HepG2 (cell line): ENCODE results near the gene RHBDD2. TPM values are rescaled to one million over a fixed set of nuclear protein-coding genes. Genes with fewer than 3 reads are reported as not detected.

Experiments used
- EEA1 ChIP-seq: sonication (generic); formaldehyde crosslinking; IDR thresholded peaks from 2 replicates; pipeline ENCODE4 v1.5.1; 2020; ENCODE audit warnings: mild to moderate bottlenecking, missing genetic modification reagents, borderline replicate concordance
- HMG20A ChIP-seq: IDR thresholded peaks from 2 replicates; pipeline ENCODE4 v1.6.1; 2016; ENCODE audit warnings: borderline replicate concordance
- HNRNPL ChIP-seq: fragments of 200-400 bp; formaldehyde crosslinking; IDR thresholded peaks from 2 replicates; pipeline ENCODE4 v1.6.1; 2017; ENCODE audit warnings: mild to moderate bottlenecking, low read depth, low read length
- JUN ChIP-seq: sonication (generic); formaldehyde crosslinking; IDR thresholded peaks from 2 replicates; pipeline ENCODE4 v1.4.0; 2020; ENCODE audit warnings: mild to moderate bottlenecking, missing genetic modification reagents
- MBNL3 ChIP-seq: fragments of 250-450 bp; sonication (Bioruptor Pico); conservative IDR thresholded peaks from 2 replicates; pipeline ENCODE4 v1.8.0; 2022; ENCODE audit warnings: mild to moderate bottlenecking, inconsistent platforms
- MED8 ChIP-seq: sonication (generic); formaldehyde crosslinking; IDR thresholded peaks from 2 replicates; pipeline ENCODE4 v1.8.1; 2023; ENCODE audit warnings: mild to moderate bottlenecking, missing genetic modification reagents; ENCODE audit not compliant: insufficient replicate concordance
- MIER3 ChIP-seq: IDR thresholded peaks from 2 replicates; pipeline ENCODE4 v1.6.1; 2016; ENCODE audit warnings: missing compliant biosample characterization, borderline replicate concordance
- MXI1 ChIP-seq: IDR thresholded peaks from 3 replicates; pipeline ENCODE4 v1.6.1; 2012; ENCODE audit warnings: low read depth, low read length, inconsistent platforms, borderline replicate concordance
- NBN ChIP-seq: fragments of 450-650 bp; conservative IDR thresholded peaks from 2 replicates; pipeline ENCODE4 v1.6.1; 2017
- NFIB ChIP-seq: sonication (generic); formaldehyde crosslinking; IDR thresholded peaks from 2 replicates; pipeline ENCODE4 v1.9.0; 2021; ENCODE audit warnings: missing genetic modification reagents, mild to moderate bottlenecking, borderline replicate concordance
- PAF1 ChIP-seq: IDR thresholded peaks from 2 replicates; pipeline ENCODE4 v1.6.1; 2016; ENCODE audit warnings: missing genetic modification reagents, missing compliant biosample characterization
- PAWR ChIP-seq: sonication (generic); formaldehyde crosslinking; IDR thresholded peaks from 2 replicates; pipeline ENCODE4 v1.4.0; 2020; ENCODE audit warnings: missing genetic modification reagents, mild to moderate bottlenecking, borderline replicate concordance
- SATB2 ChIP-seq: sonication (generic); formaldehyde crosslinking; IDR thresholded peaks from 2 replicates; pipeline ENCODE4 v1.5.0; 2020; ENCODE audit warnings: missing genetic modification reagents
- SIN3A ChIP-seq: IDR thresholded peaks from 2 replicates; pipeline ENCODE4 v1.6.1; 2011; ENCODE audit warnings: low read depth, mild to moderate bottlenecking, control low read depth, low read length, borderline replicate concordance
- SOX13 ChIP-seq, 3 experiments: fragments of 450-650 bp in 1 of 3; sonication (generic) in 1 of 3; formaldehyde crosslinking in 1 of 3; IDR thresholded peaks in 2 of 3; conservative IDR thresholded peaks in 1 of 3; 2 replicates each; pipeline versions ENCODE4 v1.5.0 to v1.6.1; 2016 to 2020; ENCODE audit warnings: antibody characterized with exemption in 1 of 3, mild to moderate bottlenecking in 1 of 3, missing compliant biosample characterization in 1 of 3, missing genetic modification reagents in 1 of 3, moderate library complexity in 1 of 3
- SP140L ChIP-seq: sonication (generic); formaldehyde crosslinking; IDR thresholded peaks from 2 replicates; pipeline ENCODE4 v1.4.0; 2020; ENCODE audit warnings: missing genetic modification reagents, borderline replicate concordance
- ZFP36L1 ChIP-seq: sonication (generic); formaldehyde crosslinking; IDR thresholded peaks from 2 replicates; pipeline ENCODE4 v1.8.0; 2022; ENCODE audit warnings: mild to moderate bottlenecking, missing genetic modification reagents, moderate library complexity
- ZMYM3 ChIP-seq: sonication (generic); formaldehyde crosslinking; IDR thresholded peaks from 2 replicates; pipeline ENCODE4 v1.5.1; 2020; ENCODE audit warnings: mild to moderate bottlenecking, missing genetic modification reagents
- ZNF296 ChIP-seq: sonication (generic); formaldehyde crosslinking; conservative IDR thresholded peaks from 2 replicates; pipeline ENCODE4 v1.5.0; 2020; ENCODE audit warnings: mild to moderate bottlenecking, missing genetic modification reagents
- ZNF33A ChIP-seq: sonication (generic); formaldehyde crosslinking; IDR thresholded peaks from 2 replicates; pipeline ENCODE4 v1.5.1; 2020; ENCODE audit warnings: missing genetic modification reagents, mild to moderate bottlenecking, moderate library complexity, borderline replicate concordance
- ZNF546 ChIP-seq: sonication (generic); formaldehyde crosslinking; conservative IDR thresholded peaks from 2 replicates; pipeline ENCODE4 v1.8.1; 2023; ENCODE audit warnings: mild to moderate bottlenecking, missing genetic modification reagents
- ZNF547 ChIP-seq: sonication (generic); formaldehyde crosslinking; IDR thresholded peaks from 2 replicates; pipeline ENCODE4 v1.5.1; 2020; ENCODE audit warnings: mild to moderate bottlenecking, missing genetic modification reagents
- ZNF747 ChIP-seq: sonication (generic); formaldehyde crosslinking; IDR thresholded peaks from 2 replicates; pipeline ENCODE4 v1.8.1; 2023; ENCODE audit warnings: missing genetic modification reagents, mild to moderate bottlenecking, borderline replicate concordance
- ZNF749 ChIP-seq: sonication (generic); formaldehyde crosslinking; IDR thresholded peaks from 2 replicates; pipeline ENCODE4 v1.8.0; 2022; ENCODE audit warnings: mild to moderate bottlenecking, missing genetic modification reagents, moderate library complexity, borderline replicate concordance
- ZNF879 ChIP-seq: sonication (generic); formaldehyde crosslinking; IDR thresholded peaks from 2 replicates; pipeline ENCODE4 v1.8.1; 2023; ENCODE audit warnings: missing genetic modification reagents
- polyA plus RNA-seq, 8 experiments: library from polyadenylated mRNA; depleted of rRNA in 3 of 8; stranded (reverse) in 7 of 8; unstranded in 1 of 8; fragments of >200 nt; fragmentation: Illumina TruSeq in 4 of 8; extraction: Trizol in 4 of 8; gene quantifications; 2 replicates each; pipeline versions ENCODE4 v1.2.1 to v1.2.3, GENCODE V29; 2011 to 2016; ENCODE audit warnings: low read depth in 4 of 8, missing spikeins in 1 of 8, mixed read lengths in 1 of 8; ENCODE audit not compliant: insufficient read depth in 1 of 8
- total RNA-seq, 5 experiments: library from RNA; depleted of rRNA; stranded (reverse); fragments of >200 nt; fragmentation: Illumina TruSeq; extraction: Trizol; gene quantifications; 2 replicates each; pipeline ENCODE4 v1.2.3, GENCODE V29; 2016; ENCODE audit warnings: low read depth in 1 of 5
- TF ChIP-seq, protein P1 (sequence below): sonication (generic); formaldehyde crosslinking; IDR thresholded peaks from 2 replicates; pipeline ENCODE4 v1.5.0; 2020; ENCODE audit warnings: missing genetic modification reagents
- TF ChIP-seq, protein P2 (sequence below): sonication (generic); formaldehyde crosslinking; IDR thresholded peaks from 2 replicates; pipeline ENCODE4 v1.8.0; 2022; ENCODE audit warnings: missing genetic modification reagents, mild to moderate bottlenecking, inconsistent platforms, borderline replicate concordance
- TF ChIP-seq, protein P3 (sequence below): IDR thresholded peaks from 2 replicates; pipeline ENCODE4 v1.6.1; 2018; ENCODE audit warnings: missing genetic modification reagents

Gene RHBDD2
- total and polyA plus RNA-seq, 2 of the 13 experiments (the other 11 are each of a cell fraction or from before 2014, with no cell fraction given), result 23.1 to 26.4 TPM

DNA sequence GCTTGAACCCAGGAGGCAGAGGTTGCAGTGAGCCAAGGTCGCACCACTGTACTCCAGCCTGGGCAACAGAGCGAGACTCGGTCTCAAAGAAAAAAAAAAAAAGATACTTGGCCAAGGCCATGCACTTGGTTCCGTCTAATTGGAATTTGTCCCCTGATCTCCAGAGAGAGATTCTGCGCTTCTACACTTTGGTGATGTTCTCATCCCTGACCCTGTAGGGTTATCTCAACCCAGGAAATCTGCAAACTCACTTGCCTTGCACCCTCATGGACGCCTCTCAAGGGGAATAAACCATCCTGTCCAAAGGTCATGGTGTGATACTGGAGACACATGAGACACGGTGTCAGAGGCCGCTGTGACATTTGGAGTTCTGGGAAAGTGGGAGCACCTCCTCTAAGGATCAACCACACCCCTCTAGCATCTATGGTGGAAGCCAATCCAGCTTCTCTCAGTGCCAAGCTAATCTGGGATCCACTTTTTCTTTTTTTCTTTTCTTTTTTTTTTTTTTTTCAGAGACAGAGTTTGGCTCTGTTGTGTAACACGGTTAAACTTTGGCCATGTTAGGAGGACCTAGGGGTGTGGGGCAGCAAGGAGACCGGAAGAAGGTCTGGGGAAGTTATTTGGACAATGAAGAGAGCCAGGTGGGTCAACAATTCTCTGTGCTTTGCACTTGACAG is 28.3 kb downstream of the RHBDD2 start (continued):
- TF ChIP-seq HNRNPL (no peak), ZNF749 (CRISPR knock-in tag) (0 out of 2 replicates have a peak, but pooled peaks have one; percentile 9), JUN (no peak), ZFP36L1 (CRISPR knock-in tag) (peak; percentile 8; the same call in 1 of the 2 replicates), HMG20A (CRISPR knock-in tag) (0 out of 2 replicates have a peak, but pooled peaks have one; percentile 57), ZNF879 (CRISPR knock-in tag) (0 out of 2 replicates have a peak, but pooled peaks have one; percentile 54), SOX13 (IDR thresholded peaks at IDR 0.05) (peak; percentile 73), SOX13 (CRISPR knock-in tag; conservative IDR thresholded peaks at IDR 0.05 in 1 of 2, IDR thresholded peaks at IDR 0.05 in 1 of 2) (peak in 1 of 2 experiments; percentile 76; a peak in 2 of 4 replicates), MED8 (CRISPR knock-in tag) (peak; percentile 75), ZNF546 (CRISPR knock-in tag) (no peak), MIER3 (CRISPR knock-in tag) (peak; percentile 73; the same call in 1 of the 2 replicates), NBN (no peak), MBNL3 (CRISPR knock-in tag) (no peak), ZNF33A (CRISPR knock-in tag) (no peak), SIN3A (0 out of 2 replicates have a peak, but pooled peaks have one; percentile 45), NFIB (no peak), PAWR (no peak), ZMYM3 (peak; percentile 61), ZNF747 (CRISPR knock-in tag) (no peak), SATB2 (no peak), PAF1 (CRISPR knock-in tag) (no peak), ZNF547 (CRISPR knock-in tag) (no peak), MXI1 (no peak; the same call in 2 of the 3 replicates), EEA1 (CRISPR knock-in tag) (no peak), ZNF296 (CRISPR knock-in tag) (no peak), SP140L (CRISPR knock-in tag) (peak; percentile 25; the same call in 1 of the 2 replicates)
- TF ChIP-seq, protein P1, sequence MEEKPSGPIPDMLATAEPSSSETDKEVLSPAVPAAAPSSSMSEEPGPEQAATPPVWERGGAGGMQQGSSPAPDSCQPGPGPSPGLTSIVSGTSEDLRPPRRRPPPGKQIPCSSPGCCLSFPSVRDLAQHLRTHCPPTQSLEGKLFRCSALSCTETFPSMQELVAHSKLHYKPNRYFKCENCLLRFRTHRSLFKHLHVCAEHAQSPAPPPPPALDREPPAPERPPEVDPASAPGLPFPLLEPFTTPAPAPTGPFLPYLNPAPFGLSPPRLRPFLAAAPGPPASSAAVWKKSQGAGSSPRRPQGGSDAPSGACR (CRISPR knock-in tag), result no peak; the same call in 1 of the 2 replicates
- TF ChIP-seq, protein P2, sequence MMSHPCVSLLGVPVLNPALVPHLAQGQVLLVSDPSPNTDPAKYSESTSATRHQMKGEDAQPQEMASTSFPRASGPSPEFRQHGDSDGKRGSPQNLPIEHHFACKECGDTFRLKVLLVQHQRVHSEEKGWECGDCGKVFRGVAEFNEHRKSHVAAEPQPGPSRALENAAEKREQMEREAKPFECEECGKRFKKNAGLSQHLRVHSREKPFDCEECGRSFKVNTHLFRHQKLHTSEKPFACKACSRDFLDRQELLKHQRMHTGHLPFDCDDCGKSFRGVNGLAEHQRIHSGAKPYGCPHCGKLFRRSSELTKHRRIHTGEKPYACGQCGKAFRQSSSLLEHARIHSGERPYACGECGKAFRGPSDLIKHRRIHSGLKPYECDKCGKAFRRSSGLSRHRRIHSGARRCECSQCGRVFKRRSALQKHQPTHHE (CRISPR knock-in tag), result 0 out of 2 replicates have a peak, but pooled peaks have one; percentile 20
- TF ChIP-seq, protein P3, sequence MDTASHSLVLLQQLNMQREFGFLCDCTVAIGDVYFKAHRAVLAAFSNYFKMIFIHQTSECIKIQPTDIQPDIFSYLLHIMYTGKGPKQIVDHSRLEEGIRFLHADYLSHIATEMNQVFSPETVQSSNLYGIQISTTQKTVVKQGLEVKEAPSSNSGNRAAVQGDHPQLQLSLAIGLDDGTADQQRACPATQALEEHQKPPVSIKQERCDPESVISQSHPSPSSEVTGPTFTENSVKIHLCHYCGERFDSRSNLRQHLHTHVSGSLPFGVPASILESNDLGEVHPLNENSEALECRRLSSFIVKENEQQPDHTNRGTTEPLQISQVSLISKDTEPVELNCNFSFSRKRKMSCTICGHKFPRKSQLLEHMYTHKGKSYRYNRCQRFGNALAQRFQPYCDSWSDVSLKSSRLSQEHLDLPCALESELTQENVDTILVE (CRISPR knock-in tag), result peak; percentile 20; the same call in 1 of the 2 replicates
